GM21447 (cell line): Measurements from ENCODE around the gene KIF21A.
"Not testable (repeated sequence)": the region's sequence is repeated elsewhere in the genome, so short reads cannot be mapped to it uniquely, and the experiment has no call there.

ENCODE experiments used
- ATAC-seq: cut with Tn5 transposase; IDR thresholded peaks from one replicate; pipeline ENCODE4 v1.9.1; 2021; ENCODE audit not compliant: unreplicated experiment

KIF21A gene, protein sequence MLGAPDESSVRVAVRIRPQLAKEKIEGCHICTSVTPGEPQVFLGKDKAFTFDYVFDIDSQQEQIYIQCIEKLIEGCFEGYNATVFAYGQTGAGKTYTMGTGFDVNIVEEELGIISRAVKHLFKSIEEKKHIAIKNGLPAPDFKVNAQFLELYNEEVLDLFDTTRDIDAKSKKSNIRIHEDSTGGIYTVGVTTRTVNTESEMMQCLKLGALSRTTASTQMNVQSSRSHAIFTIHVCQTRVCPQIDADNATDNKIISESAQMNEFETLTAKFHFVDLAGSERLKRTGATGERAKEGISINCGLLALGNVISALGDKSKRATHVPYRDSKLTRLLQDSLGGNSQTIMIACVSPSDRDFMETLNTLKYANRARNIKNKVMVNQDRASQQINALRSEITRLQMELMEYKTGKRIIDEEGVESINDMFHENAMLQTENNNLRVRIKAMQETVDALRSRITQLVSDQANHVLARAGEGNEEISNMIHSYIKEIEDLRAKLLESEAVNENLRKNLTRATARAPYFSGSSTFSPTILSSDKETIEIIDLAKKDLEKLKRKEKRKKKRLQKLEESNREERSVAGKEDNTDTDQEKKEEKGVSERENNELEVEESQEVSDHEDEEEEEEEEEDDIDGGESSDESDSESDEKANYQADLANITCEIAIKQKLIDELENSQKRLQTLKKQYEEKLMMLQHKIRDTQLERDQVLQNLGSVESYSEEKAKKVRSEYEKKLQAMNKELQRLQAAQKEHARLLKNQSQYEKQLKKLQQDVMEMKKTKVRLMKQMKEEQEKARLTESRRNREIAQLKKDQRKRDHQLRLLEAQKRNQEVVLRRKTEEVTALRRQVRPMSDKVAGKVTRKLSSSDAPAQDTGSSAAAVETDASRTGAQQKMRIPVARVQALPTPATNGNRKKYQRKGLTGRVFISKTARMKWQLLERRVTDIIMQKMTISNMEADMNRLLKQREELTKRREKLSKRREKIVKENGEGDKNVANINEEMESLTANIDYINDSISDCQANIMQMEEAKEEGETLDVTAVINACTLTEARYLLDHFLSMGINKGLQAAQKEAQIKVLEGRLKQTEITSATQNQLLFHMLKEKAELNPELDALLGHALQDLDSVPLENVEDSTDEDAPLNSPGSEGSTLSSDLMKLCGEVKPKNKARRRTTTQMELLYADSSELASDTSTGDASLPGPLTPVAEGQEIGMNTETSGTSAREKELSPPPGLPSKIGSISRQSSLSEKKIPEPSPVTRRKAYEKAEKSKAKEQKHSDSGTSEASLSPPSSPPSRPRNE (N-terminal part only)

DNA sequence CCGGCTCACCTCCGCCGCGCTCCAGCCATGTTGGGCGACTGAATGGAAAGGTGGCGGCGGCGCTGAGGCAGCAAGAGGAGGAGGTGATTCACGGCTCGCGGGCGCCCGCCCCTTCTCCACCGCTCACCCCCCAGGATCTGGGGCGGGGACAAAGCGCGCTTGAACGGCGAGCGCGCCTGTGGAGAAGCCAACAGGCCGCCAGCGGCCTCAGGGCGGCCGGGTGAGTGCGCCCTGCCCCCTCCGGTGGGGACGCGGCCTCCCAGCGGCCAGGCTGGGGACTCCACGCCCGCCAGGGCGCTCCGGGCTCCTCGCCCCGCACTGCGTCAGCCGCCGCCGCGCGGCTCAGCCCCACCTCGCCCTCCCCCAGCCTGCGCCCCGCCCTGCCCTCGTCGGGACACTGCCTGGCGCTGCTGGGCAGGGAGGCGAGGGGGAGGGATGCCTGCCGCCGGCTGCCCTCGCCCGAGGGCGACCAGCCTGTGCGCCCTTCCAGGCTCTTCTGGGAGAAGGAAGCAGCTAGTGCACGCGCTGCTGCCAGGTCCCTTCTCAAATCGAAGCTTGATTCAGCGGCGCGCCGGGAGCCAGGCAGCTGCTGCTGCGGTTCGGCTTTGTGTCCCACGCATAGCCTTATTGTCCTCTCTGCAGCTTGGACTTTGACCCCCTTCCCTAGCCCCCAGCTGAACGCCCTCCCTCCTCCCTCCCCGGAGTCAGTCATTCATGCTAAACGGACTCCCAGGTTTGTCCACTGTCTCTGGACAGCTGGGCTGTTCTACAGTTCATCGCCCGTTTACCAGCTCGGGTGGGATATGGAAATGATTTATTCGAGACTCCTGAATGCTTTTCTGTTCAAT is at the start of gene KIF21A:
TSS of gene KIF21A (minus strand) at position 40 of the 848 bp plus-strand sequence. CDS start 150 bp downstream, outside the sequence.
- ATAC-seq, result peak; percentile 85

DNA sequence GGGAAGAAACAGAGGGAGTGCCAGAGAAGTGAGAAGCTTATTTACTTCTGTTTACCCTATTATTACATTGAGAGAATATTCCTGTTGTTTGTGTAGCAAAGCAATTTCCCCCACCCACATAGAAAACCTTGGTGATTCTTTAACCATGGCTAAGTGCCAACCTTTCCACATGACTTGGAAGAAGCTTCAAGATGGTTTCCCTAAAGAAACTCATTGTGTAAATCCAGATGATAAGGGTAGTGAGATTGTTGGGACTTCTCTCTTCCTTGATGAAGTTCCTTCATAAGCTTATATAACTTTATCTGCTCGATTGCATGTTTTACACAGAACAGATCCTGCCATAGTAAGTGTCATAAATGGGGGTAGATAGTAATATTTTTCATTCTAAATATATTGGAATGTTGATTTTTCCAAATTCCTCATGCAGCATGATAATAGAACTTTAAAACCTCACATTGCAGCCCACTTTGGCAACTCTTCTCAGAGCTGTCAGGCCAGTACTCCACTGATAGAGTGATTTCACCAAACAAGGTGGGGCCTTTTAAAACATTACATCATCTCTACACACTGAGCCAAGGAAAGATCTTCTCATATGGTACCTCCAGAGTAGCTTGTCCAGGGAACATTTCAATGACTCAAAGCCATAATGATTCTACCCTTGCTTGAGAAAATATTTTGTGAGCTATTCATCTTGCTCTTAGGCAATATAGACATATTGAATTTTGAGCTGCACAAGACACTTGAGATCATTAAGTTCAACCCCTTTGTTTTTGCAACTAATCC is 47.8 kb upstream of the KIF21A start:
- no peak for ATAC-seq

DNA sequence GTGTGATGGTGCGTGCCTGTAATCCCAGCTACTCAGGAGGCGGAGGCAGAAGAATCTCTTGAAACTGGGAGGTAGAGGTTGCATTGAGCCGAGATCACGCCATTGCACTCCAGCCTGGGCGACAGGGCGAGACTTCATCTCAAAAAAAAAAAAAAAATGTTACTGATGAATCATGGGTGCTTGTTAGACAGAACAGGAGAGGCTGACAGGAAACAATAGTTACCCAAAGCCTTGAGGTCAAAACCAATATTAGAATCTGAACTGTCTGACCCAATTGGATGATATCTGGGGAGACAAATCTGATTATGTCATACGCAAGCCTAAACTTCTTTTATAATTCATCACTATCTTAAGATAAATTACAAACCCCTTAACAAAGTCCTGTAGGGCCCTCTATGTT is 40.7 kb upstream of the KIF21A start:
- ATAC-seq, result no peak

DNA sequence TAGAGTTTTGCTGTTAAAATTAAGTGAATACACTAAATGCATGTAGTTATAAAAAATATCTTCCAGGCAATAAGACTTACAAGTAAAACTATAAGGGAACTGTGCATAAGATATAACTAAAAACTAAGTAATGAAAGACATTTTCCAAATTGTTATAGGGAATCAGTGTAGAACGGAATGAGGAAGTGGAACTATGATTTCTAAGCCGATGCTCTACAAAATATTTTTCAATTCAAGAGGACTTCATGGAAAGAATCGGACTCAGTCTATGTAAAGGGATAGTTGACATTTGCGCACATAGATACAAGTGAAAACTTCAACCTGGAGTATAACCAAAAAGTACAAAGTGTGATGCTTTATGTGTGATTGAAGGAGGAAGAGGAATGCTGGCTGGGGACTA is 40.1 kb upstream of the KIF21A start:
- ATAC-seq, result no peak

DNA sequence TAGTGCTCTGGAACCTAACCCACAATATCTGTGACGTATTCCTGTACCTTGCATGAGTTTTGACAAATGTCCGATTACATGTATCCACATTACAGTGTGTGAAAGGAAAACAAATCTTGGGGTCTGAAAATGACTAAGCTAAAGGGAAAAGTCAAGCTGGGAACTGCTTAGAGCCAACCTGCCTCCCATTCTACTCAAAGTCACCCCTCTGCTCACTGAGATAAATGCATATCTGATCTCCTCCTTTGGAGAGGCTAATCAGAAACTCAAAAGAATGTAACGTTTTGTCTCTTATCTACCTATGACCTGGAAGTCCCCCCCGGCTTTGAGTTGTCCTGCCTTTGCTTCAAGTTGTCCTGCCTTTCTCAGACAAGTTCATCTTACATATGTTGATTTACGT is 34.0 kb upstream of the KIF21A start:
- no peak for ATAC-seq

DNA sequence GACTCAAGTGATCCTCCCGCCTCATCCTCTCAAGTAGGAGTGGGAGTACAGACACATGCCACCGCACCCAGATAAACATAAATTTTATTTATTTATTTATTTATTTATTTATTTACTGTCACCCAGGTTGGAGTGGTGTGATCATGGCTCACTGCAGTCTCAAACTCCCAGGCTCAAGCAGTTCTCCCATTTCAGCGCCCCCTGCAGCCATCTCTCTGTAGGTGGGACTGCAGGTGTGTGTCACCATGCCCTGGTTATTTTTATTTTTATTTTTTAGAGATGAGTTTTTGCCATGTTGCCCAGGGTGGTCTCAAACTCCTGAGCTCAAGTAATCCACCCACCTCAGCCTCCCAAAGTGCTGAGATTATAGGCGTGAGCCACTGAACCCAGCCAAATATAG is 33.2 kb upstream of the KIF21A start:
- ATAC-seq, result no peak

DNA sequence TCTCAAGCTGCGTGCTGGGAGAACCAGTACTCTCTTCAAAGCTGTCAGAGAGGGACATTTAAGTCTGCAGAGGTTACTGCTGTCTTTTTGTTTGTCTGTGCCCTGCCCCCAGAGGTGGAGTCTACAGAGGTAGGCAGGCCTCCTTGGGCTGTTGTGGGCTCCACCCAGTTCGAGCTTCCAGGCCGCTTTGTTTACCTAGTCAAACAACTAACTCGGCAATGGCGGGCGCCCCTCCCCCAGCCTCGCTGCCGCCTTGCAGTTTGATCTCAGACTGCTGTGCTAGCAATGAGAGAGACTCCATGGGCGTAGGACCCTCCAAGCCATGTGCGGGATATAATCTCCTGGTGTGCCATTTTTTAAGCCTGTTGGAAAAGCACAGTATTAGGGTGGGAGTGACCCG is 32.2 kb upstream of the KIF21A start:
- not testable (repeated sequence) for ATAC-seq

DNA sequence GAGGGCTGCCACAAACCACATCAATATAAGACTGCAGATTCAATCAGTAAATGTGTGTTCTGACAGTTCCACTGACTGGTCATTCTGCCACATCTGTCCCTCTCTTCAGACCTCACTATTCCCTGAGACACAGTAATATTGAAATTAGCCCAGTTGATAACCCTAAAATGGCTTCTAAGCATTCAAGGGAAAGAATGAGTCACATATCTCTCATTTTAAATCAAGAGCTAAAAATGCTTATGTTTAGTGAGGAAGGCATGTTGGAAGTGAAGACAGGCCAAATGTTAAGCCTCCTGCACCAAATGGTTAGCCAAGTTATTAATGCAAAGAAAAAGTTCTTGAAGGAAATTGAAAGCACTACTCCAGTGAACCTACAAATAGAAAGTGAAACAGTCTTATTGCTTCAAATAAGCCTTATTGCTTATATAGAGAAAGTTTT is 24.5 kb upstream of the KIF21A start:
- ATAC-seq, result peak; percentile 82

DNA sequence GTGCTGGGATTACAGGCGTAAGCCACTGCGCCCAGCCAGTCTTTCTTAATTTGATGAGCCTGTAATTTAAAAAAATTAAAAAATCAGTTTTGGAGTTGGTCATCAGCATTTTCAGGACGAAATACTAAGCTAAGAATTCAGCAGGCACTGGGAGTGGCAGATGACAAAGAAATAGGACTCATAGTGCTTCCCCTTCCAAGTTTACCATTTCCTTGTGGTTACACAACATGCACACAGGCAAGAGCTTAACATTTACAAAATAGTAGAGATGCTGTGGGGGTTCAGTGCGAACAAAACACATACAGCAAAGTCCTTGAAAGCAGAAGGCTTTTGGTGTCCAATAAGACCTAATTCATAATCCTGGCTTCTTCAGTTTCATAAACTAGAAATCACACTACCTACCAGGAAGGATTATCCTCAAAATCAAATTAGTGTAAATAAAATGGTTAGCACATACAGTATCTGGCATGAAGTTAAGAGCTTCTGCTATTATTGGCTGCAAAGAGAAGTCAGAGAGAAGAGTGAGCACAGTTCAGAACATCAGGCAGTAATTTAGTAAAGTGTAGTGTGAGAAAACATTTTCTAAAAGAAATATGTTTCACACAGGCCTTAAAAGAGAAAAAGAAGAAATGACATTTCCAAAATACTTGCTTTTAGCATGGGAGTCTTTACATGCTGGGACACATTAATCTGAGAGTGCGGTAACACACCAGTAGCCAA is 22.2 kb upstream of the KIF21A start:
- no peak for ATAC-seq

DNA sequence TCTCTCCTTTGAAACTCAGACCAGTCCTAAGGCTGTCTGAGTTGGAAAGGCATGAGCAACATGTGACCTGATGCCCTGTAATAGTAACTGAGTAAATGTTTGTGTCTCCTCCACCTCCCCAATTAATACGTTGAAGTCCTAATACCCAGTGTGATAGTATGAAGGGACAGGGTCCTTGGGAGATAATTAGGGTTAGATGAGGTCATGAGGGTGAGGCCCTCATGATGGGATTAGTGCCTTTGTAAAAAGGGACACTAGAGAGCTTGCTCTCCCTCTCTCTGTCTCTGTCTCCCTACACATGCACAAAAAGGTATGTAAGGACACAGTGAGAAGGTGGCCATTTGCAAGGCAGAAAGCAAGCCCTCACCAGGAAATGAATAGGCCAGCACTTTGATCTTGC is 18.1 kb upstream of the KIF21A start:
- ATAC-seq, result no peak

DNA sequence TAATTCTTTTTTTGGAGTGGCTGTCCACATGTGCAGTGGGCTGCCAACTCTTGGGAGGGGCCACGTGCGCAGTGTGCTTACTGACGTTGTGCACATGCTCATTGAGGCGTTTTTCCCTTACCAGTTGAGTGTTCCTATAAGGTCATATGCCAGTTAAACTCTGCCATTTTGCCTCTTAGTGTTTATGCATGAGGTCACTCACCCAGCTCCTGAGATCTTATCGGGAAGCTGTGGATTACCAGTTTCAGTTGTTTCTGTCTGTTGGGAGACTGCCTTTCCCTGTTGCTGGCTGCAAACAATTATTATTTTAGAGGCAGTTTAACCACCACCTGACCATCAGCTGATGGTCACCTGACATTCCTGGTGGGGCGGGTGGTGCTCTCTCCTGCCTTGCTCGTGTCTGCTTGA is 16.1 kb upstream of the KIF21A start:
- no peak for ATAC-seq

DNA sequence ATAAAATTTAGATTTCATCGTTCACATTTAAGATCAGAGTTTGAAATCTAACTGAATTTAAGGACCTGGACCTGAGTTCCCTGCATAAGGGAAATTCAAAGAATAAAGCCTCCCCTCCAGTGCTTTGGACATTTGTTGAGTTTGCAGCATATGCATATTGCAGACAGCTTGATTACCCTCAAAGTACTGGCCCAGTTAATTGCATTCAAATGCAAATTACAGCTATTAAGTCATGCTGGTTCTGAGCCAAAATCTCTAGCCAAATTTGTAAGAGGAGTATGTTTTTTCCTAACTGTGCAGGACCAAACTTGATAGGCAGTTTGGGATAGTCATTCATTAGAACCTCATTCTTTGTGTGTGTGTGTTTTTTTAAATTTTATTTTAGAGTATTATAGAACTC is 9.1 kb upstream of the KIF21A start:
- ATAC-seq, result no peak

DNA sequence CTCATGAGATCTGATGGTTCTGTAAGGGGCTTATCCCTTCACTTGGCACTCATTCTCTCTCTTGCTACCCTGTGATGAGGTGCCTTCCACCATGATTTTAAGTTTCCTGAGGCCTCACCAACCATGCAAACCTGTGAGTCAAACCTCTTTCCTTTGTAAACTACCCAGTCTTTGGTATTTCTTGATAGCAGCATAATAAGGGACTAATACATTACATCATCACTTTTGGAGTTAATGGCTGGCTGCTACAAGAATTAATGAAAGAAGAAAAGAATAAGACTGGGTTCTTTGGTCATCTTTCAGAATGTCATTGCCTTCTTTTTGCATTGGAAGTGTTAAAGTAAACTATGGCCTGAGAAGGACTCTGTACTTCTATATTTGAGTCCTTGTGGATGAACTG is 5.1 kb upstream of the KIF21A start:
- no peak for ATAC-seq

DNA sequence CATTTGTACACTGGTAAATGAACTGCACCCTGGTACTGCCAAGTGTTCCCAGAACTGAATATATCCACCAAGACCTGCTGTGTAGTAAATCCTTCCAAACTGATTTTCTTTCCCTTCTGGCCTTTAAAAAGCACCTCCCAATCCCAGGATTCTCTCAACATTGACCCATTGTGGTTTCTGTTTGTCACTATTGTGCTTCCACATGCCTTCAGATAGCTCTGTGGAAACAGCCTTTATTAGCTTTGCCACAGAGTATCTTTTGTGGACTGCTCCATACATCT is 949 bp upstream of the KIF21A start:
- ATAC-seq, result no peak

DNA sequence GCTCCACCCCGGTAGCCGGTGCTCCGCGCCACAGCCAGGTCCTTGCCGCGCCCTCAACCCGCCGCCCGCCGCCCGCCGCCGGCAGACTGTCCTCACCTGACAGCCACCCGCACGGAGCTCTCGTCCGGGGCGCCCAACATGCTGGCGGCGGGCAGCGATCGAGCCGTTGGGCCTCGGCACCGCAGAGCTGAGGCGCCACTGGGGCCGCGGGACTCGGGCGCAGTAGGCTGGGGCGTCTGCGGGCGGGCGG is 164 bp downstream of the KIF21A start:
- peak; percentile 35 for ATAC-seq

DNA sequence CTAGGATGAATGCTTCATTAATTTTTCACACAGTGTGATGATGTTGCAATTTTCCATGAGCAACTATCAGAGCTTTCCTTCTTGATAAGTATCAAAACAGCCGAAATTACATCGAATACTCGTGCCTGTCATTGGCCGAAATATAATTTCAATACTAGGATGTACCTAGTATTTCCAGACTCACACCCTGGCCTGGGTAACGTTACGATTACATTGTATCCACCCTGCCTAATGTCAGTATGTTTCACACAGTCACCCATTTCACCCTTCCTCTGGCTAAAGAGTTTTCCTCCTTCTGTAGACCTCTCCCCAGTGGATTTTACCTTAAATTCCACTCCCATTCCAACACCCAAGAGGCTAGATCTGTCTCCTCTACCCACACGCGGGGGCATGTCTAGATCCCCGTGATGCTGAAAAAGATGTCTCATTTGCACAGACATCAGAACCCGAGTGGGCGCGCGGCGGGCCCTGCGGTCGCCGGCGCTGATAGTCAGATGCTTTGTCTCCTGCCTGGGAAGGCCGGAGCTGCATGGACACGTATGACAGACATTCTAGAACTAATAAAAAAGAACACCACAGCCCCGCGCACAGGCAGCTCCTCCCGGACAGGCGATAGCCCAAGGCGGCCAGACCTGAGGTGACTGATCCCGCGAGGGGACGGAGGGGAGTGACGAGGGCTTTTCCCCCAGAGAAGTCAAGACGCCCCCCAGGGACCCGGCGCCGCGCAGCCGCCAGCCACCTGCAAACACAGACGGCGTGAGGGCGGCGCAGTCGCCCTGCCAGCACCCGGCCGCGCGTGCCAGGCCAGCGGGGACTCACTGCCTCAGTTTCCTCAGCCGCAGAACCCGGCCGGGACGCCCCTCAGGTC is 723 bp downstream of the KIF21A start:
- peak; percentile 36 for ATAC-seq

DNA sequence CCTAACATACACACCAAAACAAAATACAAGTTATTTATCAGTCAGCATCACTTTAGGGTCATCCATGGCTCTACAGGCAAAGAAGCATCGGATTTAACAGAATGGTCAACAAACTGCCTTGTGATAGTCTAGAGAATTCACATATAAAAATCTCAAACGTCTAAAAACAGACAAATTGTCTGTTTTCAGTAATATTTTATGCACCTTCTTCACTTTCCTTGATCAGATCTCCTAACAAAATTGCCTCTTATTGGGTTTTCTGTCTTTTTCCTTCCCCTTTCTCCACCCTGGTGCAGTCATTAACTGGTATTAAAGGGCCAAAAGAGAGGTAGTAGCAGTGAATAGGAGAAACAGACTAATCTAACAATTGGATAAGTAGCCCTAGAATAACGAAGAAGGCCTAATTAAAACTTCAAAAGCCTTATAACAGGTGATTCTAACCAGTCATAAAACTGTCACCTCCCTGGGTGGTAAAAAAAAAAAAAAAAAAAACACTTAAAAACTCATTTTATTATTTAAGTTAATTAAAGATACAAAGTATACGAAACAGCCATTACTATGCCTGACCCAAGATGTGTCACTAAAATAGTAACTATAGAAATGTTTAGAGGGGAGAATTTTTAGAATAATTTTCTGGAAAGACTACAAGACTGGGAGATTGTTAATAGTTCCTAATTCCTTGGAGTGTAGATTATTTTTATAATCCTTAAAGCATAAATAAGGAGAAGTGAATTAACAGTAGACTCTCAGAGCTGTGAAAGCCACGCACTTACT is 1.5 kb downstream of the KIF21A start:
- ATAC-seq, result no peak

DNA sequence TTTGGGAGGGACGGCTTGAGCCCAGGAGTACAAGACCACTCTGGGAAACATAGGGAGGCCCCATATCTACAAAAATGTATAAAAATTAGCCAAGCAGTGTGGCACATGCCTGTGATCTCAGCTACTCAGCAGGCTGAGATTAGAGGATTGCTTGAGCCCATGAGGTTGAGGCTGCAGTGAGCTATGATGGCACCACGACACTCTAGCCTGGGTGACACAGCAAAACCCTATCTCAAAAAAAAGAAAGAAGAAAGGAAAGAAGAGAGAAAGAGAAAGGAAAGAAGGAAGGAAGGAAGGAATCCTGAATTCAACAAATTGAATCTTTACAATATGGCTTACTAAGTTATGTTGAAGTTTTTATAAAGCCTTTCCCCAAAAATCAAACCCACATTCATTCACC is 2.1 kb downstream of the KIF21A start:
- ATAC-seq, result no peak
